ENCODE measurements around the gene TIMMDC1. TPM values are rescaled to one million over a fixed set of nuclear protein-coding genes. Genes with fewer than 3 reads are reported as not detected.

The TIMMDC1 gene
- total RNA-seq, 4 donors from 2014 or later: 25.7 to 50.8 (median 35.0) TPM

- Histone ChIP-seq H3K9me3 (no peaks in the 10 kb centered on the region), H3K27me3 (no peaks in the 10 kb centered on the region), H3K36me3 (peaks cover 0 to 56% (median 3%) of the 10 kb centered on the region in 4 donors), H3K4me1 (no peaks in the 10 kb centered on the region), H3K4me3 (no peak overlapping the region), H3K27ac (no peak overlapping the region)
- WGBS, 2 donors (ENCODE audit: low coverage in 1 of 2): 91 to 94% methylated on average over 2 of the region's 2 CpGs
- DNase-seq: no peak
- intact Hi-C loops (cut with DNase I; ENCODE audit: low total_unique reads) (no loop called here), in situ Hi-C loops (cut with MboI; ENCODE audit: low pct_ligation_motif_present in 1 of 4, low pct_unique_long_range_greater_than_20kb in 1 of 4, low sequenced_read_pairs in 3 of 4) (loop anchor here in 2 of 4 donors (25.0 kb wide), 2 partner anchors 206 to 881 kb away; partner anchors contain the start of gene COX17 (in 1 of the 2))
- no peak for TF ChIP-seq CTCF (IDR thresholded peaks at IDR 0.05)
- TF ChIP-seq EP300 (IDR thresholded peaks at IDR 0.05; ENCODE audit: low read depth): no peak
- TF ChIP-seq POLR2A (IDR thresholded peaks at IDR 0.05): no peak
- TF ChIP-seq POLR2AphosphoS5 (IDR thresholded peaks at IDR 0.05): no peak
These were observed 17.3 kb upstream of the TIMMDC1 start for GRCh38 chr3:119481079-119481478.

- no peaks in the 10 kb centered on the region for H3K9me3 ChIP-seq
- no peaks in the 10 kb centered on the region for H3K27me3 ChIP-seq
- no peak overlapping the region for H3K27ac ChIP-seq
- H3K4me1 ChIP-seq: no peaks in the 10 kb centered on the region
- in situ Hi-C loops (cut with MboI; ENCODE audit: low pct_ligation_motif_present in 1 of 4, low pct_unique_long_range_greater_than_20kb in 1 of 4, low sequenced_read_pairs in 3 of 4): loop anchor here in 2 of 4 donors (25.0 kb wide), 2 partner anchors 204 to 879 kb away; partner anchors contain the start of gene COX17 (in 1 of the 2)
- H3K4me3 ChIP-seq: no peak overlapping the region
- TF ChIP-seq CTCF (IDR thresholded peaks at IDR 0.05) (no peak), POLR2A (IDR thresholded peaks at IDR 0.05) (no peak), POLR2AphosphoS5 (IDR thresholded peaks at IDR 0.05) (no peak), EP300 (IDR thresholded peaks at IDR 0.05; ENCODE audit: low read depth) (no peak)
- intact Hi-C loops (cut with DNase I; ENCODE audit: low total_unique reads): no loop called here
- H3K36me3 ChIP-seq: peaks cover 0 to 70% (median 8%) of the 10 kb centered on the region in 4 donors
- no peak for DNase-seq
- WGBS, 2 donors (ENCODE audit: low coverage in 1 of 2): 76 to 80% methylated on average over 1 of the region's 1 CpG
These were observed 15.2 kb upstream of the TIMMDC1 start for GRCh38 chr3:119483101-119483500.

GRCh38 chr3:119485563-119485962, 12.8 kb upstream of the TIMMDC1 start:
- Histone ChIP-seq H3K36me3 (peaks cover 0 to 61% (median 12%) of the 10 kb centered on the region in 4 donors), H3K9me3 (no peaks in the 10 kb centered on the region), H3K27ac (no peak overlapping the region), H3K4me3 (no peak overlapping the region), H3K27me3 (no peaks in the 10 kb centered on the region), H3K4me1 (no peaks in the 10 kb centered on the region)
- no peak for DNase-seq
- in situ Hi-C loops (cut with MboI; ENCODE audit: low pct_ligation_motif_present in 1 of 4, low pct_unique_long_range_greater_than_20kb in 1 of 4, low sequenced_read_pairs in 3 of 4): loop anchor here in 2 of 4 donors (25.0 kb wide), 2 partner anchors 202 to 877 kb away; partner anchors contain the start of gene COX17 (in 1 of the 2)
- 95% methylated on average over 2 of the region's 2 CpGs; no CpG with 5 or more reads in 1 of the 2 donors for WGBS, 2 donors (ENCODE audit: low coverage in 1 of 2)
- intact Hi-C loops (cut with DNase I; ENCODE audit: low total_unique reads): no loop called here
- TF ChIP-seq POLR2A (IDR thresholded peaks at IDR 0.05) (no peak), POLR2AphosphoS5 (IDR thresholded peaks at IDR 0.05) (no peak), CTCF (IDR thresholded peaks at IDR 0.05) (no peak), EP300 (IDR thresholded peaks at IDR 0.05; ENCODE audit: low read depth) (no peak)

- WGBS, 2 donors (ENCODE audit: low coverage in 1 of 2): 67 to 91% methylated on average over 2 of the region's 2 CpGs
- peaks cover 0 to 38% (median 10%) of the 10 kb centered on the region in 4 donors for H3K36me3 ChIP-seq
- TF ChIP-seq POLR2A (IDR thresholded peaks at IDR 0.05) (no peak), POLR2AphosphoS5 (IDR thresholded peaks at IDR 0.05) (no peak), EP300 (IDR thresholded peaks at IDR 0.05; ENCODE audit: low read depth) (no peak), CTCF (IDR thresholded peaks at IDR 0.05) (no peak)
- no peaks in the 10 kb centered on the region for H3K9me3 ChIP-seq
- H3K4me3 ChIP-seq: no peak overlapping the region
- H3K27me3 ChIP-seq: no peaks in the 10 kb centered on the region
- in situ Hi-C loops (cut with MboI; ENCODE audit: low pct_ligation_motif_present in 1 of 4, low pct_unique_long_range_greater_than_20kb in 1 of 4, low sequenced_read_pairs in 3 of 4): loop anchor here in 2 of 4 donors (25.0 kb wide), 2 partner anchors 197 to 872 kb away; partner anchors contain the start of gene COX17 (in 1 of the 2)
- no peaks in the 10 kb centered on the region for H3K4me1 ChIP-seq
- no peak for DNase-seq
- intact Hi-C loops (cut with DNase I; ENCODE audit: low total_unique reads): no loop called here
- no peak overlapping the region for H3K27ac ChIP-seq
These were observed 8.2 kb upstream of the TIMMDC1 start for GRCh38 chr3:119490153-119490552.

All from transverse colon (tissue), 4 donors.